ENCODE data around the gene HPS4. TPM values are rescaled to one million over a fixed set of nuclear protein-coding genes. Genes with fewer than 3 reads are reported as not detected.

HPS4 gene
- total RNA-seq, 2 donors from 2014 or later, result 41.7 to 57.6 TPM

DNA sequence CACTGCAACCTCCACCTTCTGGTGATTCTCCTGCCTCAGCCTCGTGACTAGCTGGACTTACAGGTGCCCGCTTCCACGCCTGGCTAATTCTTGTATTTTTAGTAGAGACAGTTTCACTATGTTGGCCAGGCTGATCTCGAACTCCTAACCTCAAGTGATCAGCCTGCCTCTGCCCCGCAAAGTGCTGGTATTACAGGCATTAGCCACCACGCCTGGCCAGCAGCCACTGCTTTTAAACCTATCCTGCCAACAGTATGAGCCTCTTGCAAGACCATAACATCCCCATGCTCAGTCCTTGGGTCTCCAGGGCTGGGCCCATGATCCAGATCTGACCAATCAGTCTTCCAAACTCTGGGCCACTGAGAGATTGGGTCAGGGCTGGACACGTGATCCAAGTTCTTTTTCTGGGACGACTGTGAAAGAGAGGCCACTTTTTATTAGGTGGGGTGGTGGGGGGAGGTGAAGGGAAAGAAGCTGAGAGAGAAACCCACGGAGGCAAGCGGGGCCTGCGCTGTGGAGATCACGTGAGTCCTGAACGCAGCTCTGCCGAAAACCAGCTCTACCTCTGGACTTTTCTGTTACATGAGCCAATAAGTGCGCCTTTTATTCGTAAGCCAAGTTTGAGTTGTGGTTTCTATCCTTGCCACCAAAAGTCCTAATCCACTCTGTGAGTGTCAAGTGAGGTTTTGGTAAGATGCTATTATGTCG lies 36.6 kb downstream of the HPS4 start:
- Mint-ChIP-seq H3K4me1 (peaks cover 12% of the 10 kb centered on the region), H3K27me3 (ENCODE audit: insufficient read depth) (no peaks in the 10 kb centered on the region), H3K4me3 (no peak overlapping the region), H3K27ac (no peak overlapping the region), H3K36me3 (ENCODE audit: low read depth) (peaks cover 12% of the 10 kb centered on the region), H3K9me3 (no peaks in the 10 kb centered on the region)
- H3K27ac ChIP-seq (ENCODE audit: low read depth, low read length), result no peak overlapping the region
- H3K9ac ChIP-seq (ENCODE audit: extremely low read depth, low read length, poor library complexity, severe bottlenecking), result no peak overlapping the region
- TF ChIP-seq, protein P1, sequence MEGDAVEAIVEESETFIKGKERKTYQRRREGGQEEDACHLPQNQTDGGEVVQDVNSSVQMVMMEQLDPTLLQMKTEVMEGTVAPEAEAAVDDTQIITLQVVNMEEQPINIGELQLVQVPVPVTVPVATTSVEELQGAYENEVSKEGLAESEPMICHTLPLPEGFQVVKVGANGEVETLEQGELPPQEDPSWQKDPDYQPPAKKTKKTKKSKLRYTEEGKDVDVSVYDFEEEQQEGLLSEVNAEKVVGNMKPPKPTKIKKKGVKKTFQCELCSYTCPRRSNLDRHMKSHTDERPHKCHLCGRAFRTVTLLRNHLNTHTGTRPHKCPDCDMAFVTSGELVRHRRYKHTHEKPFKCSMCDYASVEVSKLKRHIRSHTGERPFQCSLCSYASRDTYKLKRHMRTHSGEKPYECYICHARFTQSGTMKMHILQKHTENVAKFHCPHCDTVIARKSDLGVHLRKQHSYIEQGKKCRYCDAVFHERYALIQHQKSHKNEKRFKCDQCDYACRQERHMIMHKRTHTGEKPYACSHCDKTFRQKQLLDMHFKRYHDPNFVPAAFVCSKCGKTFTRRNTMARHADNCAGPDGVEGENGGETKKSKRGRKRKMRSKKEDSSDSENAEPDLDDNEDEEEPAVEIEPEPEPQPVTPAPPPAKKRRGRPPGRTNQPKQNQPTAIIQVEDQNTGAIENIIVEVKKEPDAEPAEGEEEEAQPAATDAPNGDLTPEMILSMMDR (conservative IDR thresholded peaks at IDR 0.05), result no peak
- H3K27me3 ChIP-seq (ENCODE audit: control insufficient read depth, insufficient read depth, low read length, poor library complexity, severe bottlenecking), result no peaks in the 10 kb centered on the region
- H3K4me1 ChIP-seq (ENCODE audit: control insufficient read depth, insufficient read depth, low read length), result no peaks in the 10 kb centered on the region
- no peaks in the 10 kb centered on the region for H3K36me3 ChIP-seq (ENCODE audit: control insufficient read depth, insufficient read depth, low read length)
- no peaks in the 10 kb centered on the region for H3K9me3 ChIP-seq (ENCODE audit: control insufficient read depth, low read length)
- 94% methylated on average over 15 to 17 of the region's 17 CpGs for WGBS, 2 experiments (ENCODE audit: insufficient coverage in 1 of 2, insufficient read length in 1 of 2)
- H3K4me3 ChIP-seq (ENCODE audit: low read length), result no peak overlapping the region
- DNase-seq, result no peak

DNA sequence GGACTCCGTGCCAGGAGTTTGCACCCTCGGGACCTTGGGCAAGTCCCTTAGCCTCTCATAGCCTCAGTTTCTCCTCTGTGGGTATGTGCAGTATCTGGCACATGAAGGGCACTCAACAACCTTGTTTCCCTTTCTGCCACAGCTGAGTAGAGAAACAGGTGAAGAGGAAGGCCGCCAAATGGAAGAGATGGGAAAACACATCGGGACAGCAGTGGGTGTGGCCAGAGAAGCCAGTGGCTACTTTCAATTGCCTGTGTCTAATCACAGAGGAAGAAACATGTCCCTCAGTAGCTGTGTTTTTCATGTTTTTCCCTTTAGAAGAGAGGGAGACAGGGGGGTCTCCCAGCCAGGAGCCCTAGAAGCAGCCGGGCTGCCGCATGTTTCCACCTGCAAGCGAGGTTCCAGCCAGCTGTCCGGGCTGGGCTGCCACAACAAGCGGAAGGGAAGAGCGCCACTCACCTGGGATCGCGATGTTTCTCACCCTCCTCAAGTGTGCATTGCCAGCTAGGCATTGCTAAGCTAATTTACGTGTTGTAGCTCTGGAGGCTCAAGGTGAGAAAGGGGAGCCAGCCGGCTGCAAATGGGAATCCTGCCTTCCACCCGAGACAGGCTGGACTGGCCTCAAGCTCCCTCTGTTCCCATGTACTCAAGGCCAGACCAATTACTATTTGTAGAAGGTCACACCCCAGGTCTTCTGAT lies 37.9 kb downstream of the HPS4 start:
- Histone ChIP-seq H3K36me3 (ENCODE audit: control insufficient read depth, insufficient read depth, low read length) (no peaks in the 10 kb centered on the region), H3K9me3 (ENCODE audit: control insufficient read depth, low read length) (no peaks in the 10 kb centered on the region), H3K9ac (ENCODE audit: extremely low read depth, low read length, poor library complexity, severe bottlenecking) (no peak overlapping the region), H3K4me1 (ENCODE audit: control insufficient read depth, insufficient read depth, low read length) (no peaks in the 10 kb centered on the region), H3K27ac (ENCODE audit: low read depth, low read length) (no peak overlapping the region), H3K27me3 (ENCODE audit: control insufficient read depth, insufficient read depth, low read length, poor library complexity, severe bottlenecking) (no peaks in the 10 kb centered on the region), H3K4me3 (ENCODE audit: low read length) (no peak overlapping the region)
- H3K4me1 Mint-ChIP-seq, result peaks cover 11% of the 10 kb centered on the region
- no peaks in the 10 kb centered on the region for H3K9me3 Mint-ChIP-seq
- peaks cover 6% of the 10 kb centered on the region for H3K36me3 Mint-ChIP-seq (ENCODE audit: low read depth)
- H3K27me3 Mint-ChIP-seq (ENCODE audit: insufficient read depth), result no peaks in the 10 kb centered on the region
- 89 to 92% methylated on average over 12 to 15 of the region's 15 CpGs for WGBS, 2 experiments (ENCODE audit: insufficient coverage in 1 of 2, insufficient read length in 1 of 2)
- no peak for DNase-seq
- TF ChIP-seq, protein P1 (conservative IDR thresholded peaks at IDR 0.05), result no peak
- H3K4me3 Mint-ChIP-seq, result no peak overlapping the region
- peak overlapping the region; percentile 36 for H3K27ac Mint-ChIP-seq

GRCh38 chr22:26444777-26445176 lies 38.8 kb downstream of the HPS4 start:
- no peaks in the 10 kb centered on the region for H3K36me3 ChIP-seq (ENCODE audit: control insufficient read depth, insufficient read depth, low read length)
- TF ChIP-seq, protein P1 (conservative IDR thresholded peaks at IDR 0.05), result no peak
- H3K27me3 Mint-ChIP-seq (ENCODE audit: insufficient read depth), result no peaks in the 10 kb centered on the region
- no peak overlapping the region for H3K4me3 ChIP-seq (ENCODE audit: low read length)
- H3K4me1 Mint-ChIP-seq, result peaks cover 4% of the 10 kb centered on the region
- no peaks in the 10 kb centered on the region for H3K4me1 ChIP-seq (ENCODE audit: control insufficient read depth, insufficient read depth, low read length)
- peak overlapping the region; percentile 67 for H3K27ac Mint-ChIP-seq
- H3K9me3 ChIP-seq (ENCODE audit: control insufficient read depth, low read length), result no peaks in the 10 kb centered on the region
- H3K27me3 ChIP-seq (ENCODE audit: control insufficient read depth, insufficient read depth, low read length, poor library complexity, severe bottlenecking), result no peaks in the 10 kb centered on the region
- WGBS, 2 experiments (ENCODE audit: insufficient coverage in 1 of 2, insufficient read length in 1 of 2), result 91 to 95% methylated on average over 7 to 8 of the region's 8 CpGs
- DNase-seq, result no peak
- no peak overlapping the region for H3K4me3 Mint-ChIP-seq
- H3K9ac ChIP-seq (ENCODE audit: extremely low read depth, low read length, poor library complexity, severe bottlenecking), result no peak overlapping the region
- H3K27ac ChIP-seq (ENCODE audit: low read depth, low read length), result no peak overlapping the region
- no peaks in the 10 kb centered on the region for H3K36me3 Mint-ChIP-seq (ENCODE audit: low read depth)
- no peaks in the 10 kb centered on the region for H3K9me3 Mint-ChIP-seq
